Putamen (tissue), 1 donor: Measurements from ENCODE around the gene ANKRD33.

ENCODE experiments used
- DNase-seq: peaks from one replicate; pipeline ENCODE4 v3.0.0-alpha.2; 2016; ENCODE audit warnings: low spot score

Gene ANKRD33

DNA sequence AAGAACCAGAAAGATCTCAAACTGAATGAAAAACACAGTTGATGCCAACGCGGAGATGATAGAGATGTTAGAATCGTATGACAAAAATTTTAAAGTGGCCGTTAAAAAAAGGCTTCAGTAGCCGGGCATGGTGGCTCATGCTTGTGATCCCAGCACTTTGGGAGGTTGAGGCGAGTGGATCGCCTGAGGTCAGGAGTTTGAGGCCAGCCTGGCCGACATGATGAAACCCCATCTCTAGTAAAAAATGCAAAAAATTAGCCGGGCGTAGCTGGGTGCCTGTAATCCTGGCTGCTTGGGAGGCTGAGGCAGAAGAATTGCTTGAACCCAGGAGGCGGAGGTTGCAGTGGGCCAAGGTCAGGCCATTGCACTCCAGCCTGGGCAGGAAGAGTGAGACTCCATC lies 14.0 kb downstream of the ANKRD33 start:
- DNase-seq = no peak

DNA sequence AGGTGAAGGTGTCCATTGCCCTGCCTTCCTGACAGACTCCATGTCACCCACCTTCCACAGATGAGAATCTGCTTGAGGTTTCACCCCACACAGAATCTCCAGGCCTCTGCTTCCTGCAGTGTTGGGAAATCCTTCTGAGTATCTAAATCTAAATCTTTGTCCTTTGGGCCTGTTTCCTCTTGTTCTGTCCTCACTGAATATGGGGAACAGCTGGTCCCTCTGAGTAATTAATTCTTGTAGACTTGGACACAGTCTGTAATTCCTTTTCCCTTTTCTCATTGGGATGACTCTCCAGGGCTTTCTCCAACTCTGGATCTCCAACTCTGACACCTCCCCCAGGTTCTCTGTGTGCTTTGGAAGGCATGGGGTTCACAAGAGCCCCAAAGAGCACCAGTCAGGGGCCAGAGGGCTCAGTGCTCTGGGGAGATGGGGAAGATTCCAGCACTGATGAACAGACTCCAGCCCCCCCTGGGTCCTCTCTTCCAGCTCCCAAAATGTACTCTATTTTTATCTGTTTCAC lies 17.1 kb downstream of the ANKRD33 start:
- DNase-seq = no peak

DNA sequence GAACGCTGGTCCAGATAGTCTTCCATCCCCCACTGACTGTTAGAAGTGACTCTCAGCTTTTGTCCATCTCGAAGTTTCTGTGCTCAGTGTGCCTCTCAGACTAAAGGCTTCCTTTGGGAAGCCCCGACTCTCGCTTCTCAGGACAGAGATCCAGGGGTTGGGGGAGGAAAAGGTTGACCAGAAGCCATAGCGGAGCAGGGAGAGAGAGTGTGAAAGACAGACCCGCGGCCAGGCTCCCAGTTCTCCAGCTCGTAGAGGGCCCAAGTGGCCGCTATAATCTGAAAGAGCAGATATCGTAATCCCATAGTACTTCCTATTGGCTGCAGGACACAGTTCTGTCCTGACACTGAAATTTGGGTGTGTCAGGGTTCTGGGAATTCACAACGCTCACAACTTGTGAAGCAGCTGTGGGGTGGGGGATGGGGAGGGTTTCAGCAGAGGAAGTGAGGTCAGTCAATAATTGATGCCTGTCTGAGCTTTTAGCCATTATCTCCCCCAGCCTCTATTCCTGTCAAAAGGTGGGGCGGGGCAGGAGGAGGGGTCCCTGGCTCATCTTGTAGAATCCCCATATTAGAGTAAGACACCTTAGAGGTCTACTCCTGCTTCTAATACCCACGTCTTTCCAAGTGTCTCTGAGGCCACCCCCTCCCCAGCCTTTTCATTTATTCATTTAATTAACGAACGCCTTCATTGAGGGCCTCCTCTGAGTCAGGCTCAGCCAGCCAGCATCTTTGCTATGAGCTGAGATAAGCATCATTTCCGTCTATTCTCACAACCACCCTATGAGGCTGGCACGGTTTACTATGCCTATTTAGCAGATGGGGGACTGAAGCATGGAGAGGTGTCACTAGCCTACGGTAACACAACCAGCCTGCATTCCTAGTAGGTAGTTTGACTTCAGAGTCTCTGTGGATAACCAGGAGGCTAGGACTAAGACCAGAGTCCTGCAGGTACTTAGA lies 17.8 kb downstream of the ANKRD33 start:
- DNase-seq = no peak

DNA sequence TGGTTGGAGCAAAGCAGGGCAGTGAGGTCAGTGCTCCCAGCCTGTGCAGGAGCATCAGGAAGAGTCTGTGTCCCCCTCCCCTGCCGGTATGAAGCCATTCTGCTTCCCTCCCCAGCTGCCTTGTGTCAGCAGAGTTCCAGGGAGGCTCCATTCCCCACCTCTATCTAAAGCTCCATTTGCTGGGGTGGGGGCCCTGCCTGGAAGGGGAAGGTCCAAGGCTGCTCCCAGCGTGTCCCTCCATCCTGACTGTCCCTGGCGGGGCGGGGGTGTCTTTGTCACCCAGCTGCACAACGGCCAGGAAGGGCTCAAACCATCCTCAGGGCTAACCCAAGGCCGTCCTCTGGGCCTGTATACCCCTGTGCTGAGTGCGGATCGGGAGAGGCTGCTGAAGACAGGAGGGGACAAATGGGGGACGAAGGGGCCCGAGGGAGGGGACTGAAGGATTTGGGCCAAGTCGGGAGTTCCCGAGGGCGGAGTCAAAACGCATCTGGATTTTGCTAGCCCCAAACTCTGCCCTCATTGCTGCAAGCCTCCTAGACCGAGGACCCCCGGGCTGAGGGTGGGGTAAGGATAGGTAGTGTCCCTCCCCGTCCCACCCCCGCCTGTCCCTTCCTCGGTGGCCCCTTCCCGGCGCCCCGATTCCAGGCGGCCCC lies 18.7 kb downstream of the ANKRD33 start:
- DNase-seq = no peak

DNA sequence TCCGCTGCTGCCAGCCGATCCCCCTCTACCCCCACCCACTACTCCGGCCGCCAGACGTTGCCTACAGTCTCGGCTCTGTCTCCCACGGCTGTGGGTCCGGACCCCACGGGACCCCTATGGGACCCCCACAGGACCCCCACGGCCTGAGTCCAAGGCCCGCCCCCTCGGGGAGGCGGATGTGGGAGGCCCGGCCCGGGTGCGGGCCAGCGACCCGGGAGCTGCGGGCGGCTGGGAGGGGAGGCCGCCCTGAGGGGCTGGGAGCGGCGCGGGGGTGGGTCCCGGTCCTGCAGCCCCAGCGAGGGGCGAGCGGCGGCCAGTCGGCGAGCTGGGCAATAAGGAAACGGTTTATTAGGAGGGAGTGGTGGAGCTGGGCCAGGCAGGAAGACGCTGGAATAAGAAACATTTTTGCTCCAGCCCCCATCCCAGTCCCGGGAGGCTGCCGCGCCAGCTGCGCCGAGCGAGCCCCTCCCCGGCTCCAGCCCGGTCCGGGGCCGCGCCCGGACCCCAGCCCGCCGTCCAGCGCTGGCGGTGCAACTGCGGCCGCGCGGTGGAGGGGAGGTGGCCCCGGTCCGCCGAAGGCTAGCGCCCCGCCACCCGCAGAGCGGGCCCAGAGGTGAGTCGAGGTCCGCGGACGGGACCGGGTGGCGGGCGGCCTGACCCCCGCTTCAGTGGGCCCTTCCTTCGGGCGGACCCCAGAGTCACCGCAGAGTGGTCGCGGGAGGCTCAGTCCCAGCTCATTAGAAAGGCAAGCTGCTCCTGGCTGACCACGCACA lies 19.4 kb downstream of the ANKRD33 start, which contains the start of gene ACVRL1:
Gene ACVRL1 (plus strand): TSS at position 422 of the 773 bp plus-strand sequence. CDS start 4,971 bp downstream, outside the sequence.
- no peak for DNase-seq

DNA sequence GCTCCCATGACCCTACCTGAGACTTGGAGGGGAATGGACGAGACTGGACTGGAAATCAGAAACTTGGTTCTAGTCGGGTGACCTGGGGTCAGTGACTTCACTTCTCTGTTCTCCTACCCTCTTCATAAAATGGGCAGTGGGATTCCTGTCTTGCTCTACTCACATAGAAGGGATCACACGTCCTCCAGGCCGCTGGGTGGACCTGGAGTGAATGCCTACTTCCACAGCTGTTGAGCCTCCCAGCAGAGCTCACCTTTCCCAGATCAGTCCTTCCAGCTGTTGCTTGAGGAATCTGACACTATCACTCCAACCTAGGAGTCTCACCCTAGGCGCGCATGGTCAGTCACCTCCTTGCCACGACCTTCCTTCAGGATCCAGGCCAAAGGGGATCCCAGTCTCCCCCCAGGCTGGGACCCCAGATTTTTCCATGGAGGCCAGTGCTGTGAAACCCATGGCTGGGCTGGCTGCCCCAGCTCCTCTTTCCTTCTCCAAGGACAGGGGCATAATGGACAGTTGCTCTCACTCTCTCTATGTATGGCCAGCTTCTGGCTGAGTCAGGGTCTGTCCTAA lies 20.0 kb downstream of the ANKRD33 start:
- no peak for DNase-seq

DNA sequence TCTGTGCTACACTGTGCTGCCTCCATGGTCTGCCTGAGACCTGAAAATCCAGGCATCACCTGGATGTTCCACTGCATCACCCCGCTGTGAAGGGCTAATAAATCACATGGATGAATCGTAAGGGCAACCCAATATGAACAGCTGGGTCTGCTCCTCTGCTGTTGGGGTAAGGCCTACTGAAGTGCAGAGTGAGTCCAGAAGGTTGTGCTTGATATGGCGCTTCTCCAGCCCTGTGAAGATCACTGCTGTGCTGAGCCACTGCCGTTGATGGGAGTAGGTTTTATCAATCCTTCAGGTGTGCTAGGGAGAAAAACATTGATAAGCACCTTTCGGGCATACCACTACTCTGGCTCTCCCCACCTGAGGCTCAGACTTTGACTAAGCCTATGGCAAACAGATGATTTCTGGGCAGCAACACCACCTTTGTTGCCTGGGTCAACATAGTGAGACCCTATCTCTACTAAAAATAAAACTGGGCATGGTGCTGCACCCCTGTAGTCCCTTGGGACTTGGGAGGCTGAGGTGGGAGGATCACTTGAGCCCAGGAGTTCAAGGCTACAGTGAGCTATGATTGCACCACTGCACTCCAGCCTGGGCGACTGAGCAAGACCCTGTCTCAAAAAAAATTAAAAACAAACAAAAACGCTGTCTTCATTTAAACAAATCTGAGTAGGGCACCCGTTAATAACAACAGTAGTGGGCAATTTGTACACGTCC lies 21.1 kb downstream of the ANKRD33 start:
- DNase-seq = no peak

DNA sequence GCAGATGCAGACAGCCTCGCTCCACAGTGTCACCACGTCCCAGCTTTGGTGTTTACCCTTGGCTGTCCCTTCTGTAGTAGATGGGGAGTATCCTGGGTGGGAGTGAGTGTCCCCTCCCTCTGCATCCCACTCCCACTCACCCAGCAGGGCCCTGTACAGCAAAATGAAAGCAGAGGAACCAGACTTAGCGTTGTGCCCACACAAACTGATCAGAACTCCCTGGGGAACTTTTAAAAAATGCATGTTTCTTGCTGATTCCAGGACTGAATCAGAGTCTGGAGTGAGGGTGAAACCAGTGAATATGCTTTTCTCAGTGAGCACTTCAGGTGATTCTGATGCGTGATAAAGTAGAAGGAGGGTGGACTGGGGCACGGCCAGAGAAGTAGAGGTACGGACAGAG lies 22.3 kb downstream of the ANKRD33 start:
- DNase-seq = no peak

DNA sequence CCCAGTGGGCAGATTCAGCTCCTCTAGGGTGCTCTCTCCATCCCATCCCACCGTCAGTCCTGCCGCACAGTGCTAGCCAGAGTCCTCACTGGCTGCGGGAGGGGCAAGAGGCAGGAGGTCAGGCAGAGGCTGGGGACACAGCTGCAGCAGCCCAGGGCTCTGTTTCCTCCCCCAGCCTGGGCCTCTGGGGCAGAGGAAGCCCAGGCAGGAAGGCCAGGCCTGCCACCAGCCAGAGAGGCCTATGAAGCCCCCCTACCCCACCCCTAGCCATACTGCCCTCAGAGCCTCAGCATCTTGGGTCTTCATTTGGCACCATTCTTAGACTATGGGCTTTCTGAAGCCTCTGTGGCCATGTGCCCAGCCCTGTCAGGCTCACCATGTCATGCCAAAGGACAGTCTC lies 22.8 kb downstream of the ANKRD33 start:
- DNase-seq = no peak

DNA sequence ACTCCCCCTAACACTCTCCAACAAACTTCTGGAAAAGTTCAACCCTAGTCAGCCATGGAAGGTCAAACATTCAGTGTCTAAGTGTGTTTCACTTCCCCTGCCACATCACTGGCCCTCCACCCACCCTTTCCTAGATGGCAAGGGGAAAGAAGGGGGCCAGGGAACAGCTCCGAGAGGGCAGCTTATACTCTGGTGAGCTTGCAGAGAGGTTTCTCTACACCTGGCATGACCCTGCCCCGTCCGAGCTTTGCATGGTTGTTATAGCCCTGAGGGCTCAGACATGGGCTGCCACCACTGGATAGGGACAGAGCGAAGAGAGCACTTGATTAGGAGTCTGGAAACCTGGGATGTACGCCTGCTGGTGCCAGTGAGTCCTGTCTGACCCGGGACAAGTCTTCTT lies 23.4 kb downstream of the ANKRD33 start:
- no peak for DNase-seq

DNA sequence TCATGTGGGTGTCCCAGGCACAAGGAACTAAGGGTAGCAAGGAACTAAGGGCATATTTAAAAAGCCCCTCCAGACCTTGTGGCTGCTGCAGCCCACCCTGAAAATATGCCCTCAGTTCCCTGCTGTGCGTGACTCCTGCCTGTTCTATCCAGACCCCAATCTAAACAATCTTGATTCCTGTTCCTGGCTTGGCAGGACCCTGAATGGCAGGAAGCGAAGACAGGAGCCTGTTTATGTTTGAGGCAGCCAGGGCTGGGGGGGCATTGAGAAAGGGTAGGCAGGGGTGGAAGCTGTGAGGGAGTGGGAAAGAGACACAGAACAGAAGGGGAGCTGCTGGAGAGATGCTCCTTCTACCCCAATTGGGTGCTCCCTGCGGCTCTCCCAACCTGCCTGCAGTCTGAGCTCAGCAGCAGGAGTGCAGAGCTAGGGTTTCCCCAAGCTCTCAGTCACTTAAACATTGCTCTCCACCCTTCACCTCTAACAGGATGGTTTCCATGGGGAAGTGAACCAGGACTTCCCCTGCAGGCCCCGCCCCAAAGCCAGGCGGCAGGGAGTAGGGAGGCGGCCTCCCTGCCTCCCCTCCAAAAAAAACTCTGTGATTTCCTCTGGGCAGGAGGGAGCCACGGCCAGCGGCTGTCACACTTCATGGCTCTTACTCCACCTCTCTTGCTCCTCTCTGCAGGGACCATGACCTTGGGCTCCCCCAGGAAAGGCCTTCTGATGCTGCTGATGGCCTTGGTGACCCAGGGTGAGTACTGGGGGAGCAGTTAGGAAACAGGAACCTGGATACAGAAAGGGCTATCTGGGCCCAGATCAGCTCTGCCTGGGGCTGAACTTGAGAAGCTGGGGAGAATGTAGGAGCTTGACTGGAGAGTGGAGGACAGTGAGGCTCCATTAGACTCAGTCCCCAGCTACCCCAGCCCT lies 24.1 kb downstream of the ANKRD33 start:
- no peak for DNase-seq

DNA sequence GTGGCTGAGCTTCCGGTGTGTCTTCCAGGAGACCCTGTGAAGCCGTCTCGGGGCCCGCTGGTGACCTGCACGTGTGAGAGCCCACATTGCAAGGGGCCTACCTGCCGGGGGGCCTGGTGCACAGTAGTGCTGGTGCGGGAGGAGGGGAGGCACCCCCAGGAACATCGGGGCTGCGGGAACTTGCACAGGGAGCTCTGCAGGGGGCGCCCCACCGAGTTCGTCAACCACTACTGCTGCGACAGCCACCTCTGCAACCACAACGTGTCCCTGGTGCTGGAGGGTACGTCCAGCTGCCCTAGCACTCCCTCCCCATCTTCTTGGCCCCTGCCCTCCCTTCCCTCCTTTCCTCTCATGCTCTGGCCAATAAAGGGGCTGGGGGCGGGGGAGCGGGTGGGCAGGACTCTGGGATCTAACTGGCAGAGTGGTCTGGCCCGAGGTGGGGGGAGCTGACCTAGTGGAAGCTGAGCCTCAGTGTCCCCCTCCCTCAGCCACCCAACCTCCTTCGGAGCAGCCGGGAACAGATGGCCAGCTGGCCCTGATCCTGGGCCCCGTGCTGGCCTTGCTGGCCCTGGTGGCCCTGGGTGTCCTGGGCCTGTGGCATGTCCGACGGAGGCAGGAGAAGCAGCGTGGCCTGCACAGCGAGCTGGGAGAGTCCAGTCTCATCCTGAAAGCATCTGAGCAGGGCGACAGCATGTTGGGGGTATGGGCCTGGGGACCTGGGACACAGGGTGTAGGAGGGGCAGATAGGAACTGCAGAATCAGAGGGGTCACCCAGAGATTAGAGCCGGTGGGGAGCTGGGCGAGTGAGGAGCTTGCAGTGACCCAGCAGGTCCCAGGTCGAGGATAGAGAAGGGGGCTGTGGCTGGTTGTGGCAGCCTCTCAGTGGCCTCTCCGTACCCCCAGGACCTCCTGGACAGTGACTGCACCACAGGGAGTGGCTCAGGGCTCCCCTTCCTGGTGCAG lies 25.4 kb downstream of the ANKRD33 start:
- no peak for DNase-seq

DNA sequence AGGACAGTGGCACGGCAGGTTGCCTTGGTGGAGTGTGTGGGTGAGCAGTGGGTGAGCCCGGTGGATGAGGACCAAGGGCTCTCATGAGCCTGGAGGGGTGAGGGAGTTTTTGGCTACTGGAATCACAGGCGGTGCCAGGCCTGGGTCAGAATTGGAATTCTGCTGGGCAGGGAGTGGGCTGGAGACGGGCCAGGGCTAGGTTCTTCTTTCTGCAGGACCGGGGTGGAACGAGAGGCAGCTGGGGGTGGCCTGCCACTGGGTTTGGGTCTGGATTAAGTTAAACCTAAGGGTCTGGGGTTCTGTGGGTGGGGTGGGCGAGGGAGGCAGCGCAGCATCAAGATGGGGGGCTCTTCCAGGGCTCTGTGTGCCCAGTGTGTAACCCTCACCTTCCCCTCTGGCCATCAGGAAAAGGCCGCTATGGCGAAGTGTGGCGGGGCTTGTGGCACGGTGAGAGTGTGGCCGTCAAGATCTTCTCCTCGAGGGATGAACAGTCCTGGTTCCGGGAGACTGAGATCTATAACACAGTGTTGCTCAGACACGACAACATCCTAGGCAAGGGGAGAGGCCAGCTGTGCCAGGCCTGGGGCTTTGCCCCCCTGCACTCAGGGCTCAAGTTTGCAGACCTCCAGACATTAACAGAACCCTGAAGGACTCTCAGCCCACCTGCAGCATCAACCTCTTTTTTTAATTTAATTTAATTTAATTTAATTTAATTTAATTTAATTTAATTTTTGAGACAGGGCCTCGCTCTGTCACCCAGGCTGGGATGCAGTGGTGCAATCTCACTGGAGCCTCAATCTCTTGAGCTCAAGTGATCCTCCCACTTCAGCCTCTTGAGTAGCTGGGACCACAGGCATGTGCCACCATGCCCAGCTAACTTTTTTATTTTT lies 26.4 kb downstream of the ANKRD33 start:
- no peak for DNase-seq

DNA sequence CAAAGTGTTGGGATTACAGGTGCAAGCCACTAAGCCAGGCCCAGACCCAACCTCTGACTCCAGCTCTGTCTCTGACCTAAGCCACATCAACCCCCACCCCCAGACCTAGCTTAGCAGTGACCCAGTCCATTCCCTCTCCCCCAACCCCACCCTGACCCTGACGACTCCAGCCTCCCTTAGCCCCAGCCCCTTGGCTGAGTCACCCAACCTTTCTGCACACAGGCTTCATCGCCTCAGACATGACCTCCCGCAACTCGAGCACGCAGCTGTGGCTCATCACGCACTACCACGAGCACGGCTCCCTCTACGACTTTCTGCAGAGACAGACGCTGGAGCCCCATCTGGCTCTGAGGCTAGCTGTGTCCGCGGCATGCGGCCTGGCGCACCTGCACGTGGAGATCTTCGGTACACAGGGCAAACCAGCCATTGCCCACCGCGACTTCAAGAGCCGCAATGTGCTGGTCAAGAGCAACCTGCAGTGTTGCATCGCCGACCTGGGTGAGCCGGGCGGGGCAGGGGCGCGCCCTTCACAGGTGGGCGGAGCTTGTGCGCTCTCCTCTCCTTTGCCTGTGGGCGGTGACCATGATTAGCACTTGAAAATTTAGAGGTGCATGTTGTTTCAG lies 27.2 kb downstream of the ANKRD33 start:
- no peak for DNase-seq

DNA sequence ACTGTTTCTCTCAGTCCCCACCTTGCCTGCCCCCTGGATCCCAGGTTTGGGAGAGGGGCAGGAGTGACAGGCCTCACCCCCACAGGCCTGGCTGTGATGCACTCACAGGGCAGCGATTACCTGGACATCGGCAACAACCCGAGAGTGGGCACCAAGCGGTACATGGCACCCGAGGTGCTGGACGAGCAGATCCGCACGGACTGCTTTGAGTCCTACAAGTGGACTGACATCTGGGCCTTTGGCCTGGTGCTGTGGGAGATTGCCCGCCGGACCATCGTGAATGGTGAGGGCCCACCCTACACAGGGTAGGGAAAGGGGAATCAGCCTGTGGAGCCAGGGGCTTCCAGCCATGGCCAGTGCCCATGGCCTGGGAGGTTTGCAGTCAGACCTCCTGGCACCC lies 28.0 kb downstream of the ANKRD33 start:
- DNase-seq = no peak

DNA sequence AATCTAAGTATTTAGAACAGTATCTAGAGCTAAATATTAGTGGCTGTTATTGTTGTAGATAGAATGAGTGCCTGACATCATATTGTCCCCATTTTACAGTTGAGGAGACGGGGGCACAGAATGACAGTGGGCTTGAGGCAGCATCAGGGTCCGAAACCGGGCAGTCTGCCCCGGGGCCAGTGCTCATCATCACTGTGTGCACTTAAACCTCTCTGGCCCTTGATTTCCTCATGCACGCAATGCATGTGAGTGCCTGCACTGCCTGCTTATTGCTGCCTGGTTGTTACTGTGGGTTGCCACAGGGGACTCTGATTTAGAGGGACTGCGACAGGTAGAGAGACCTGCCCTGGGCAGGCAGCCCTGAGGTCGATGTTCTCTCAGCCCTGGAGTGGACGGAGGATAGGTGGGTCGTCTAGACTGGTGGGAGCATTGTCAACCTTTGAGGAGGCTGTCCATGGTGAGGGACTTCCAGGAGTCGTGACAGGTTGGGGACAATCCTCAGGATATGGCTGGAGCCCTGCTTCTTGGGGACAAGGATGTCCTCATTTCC lies 29.2 kb downstream of the ANKRD33 start:
- DNase-seq = no peak
